Bronchial epithelial cell (primary cell): ENCODE results near the gene NHLH1. TPM values are rescaled to one million over a fixed set of nuclear protein-coding genes. Genes with fewer than 3 reads are reported as not detected.
A peak's percentile ranks its signal among the peaks of the same experiment; 100 is the strongest.

ENCODE experiments used
- DNase-seq: peaks from one replicate; pipeline ENCODE4 v3.0.0-alpha.2; 2010; ENCODE audit warnings: low read depth
- FAIRE-seq: peaks from 2 replicates; lab custom pipeline; 2011; peaks lifted over from hg19 to GRCh38; lab: Jason Lieb, UNC
- H3K27me3 ChIP-seq: 2 replicates; pipeline ENCODE4 v1.5.1; 2011; ENCODE audit warnings: low read length; ENCODE audit not compliant: control insufficient read depth, insufficient read depth
- H3K36me3 ChIP-seq: 2 replicates; pipeline ENCODE4 v1.5.1; 2011; ENCODE audit warnings: low read length; ENCODE audit not compliant: control insufficient read depth, insufficient read depth
- H3K4me3 ChIP-seq: 2 replicates; pipeline ENCODE4 v1.5.1; 2011; ENCODE audit warnings: mild to moderate bottlenecking, low read depth, low read length, control low read depth
- CTCF ChIP-seq: IDR thresholded peaks from 2 replicates; pipeline ENCODE4 v1.5.1; 2011; ENCODE audit warnings: mild to moderate bottlenecking, moderate library complexity, low read length, control low read depth, inconsistent platforms; ENCODE audit not compliant: insufficient read depth, severe bottlenecking
- total RNA-seq: library from RNA; depleted of rRNA; stranded (reverse); fragments of >200 nt; gene quantifications from 2 replicates; pipeline ENCODE4 v1.2.1, GENCODE V29; 2014

The NHLH1 gene
- total RNA-seq, 1 donor from 2014 or later: not detected

GRCh38 chr1:160394673-160395072, 27.8 kb downstream of the NHLH1 start:
- Histone ChIP-seq H3K27me3 (no peaks in the 10 kb centered on the region), H3K36me3 (no peaks in the 10 kb centered on the region), H3K4me3 (no peak overlapping the region)
- DNase-seq: no peak
- TF ChIP-seq CTCF: no peak
- no peak for FAIRE-seq

GRCh38 chr1:160397651-160398050, 30.8 kb downstream of the NHLH1 start:
- FAIRE-seq: no peak
- H3K27me3 ChIP-seq: no peaks in the 10 kb centered on the region
- no peak for TF ChIP-seq CTCF
- no peaks in the 10 kb centered on the region for H3K36me3 ChIP-seq
- no peak for DNase-seq
- no peak overlapping the region for H3K4me3 ChIP-seq

GRCh38 chr1:160398823-160399222, 32.0 kb downstream of the NHLH1 start:
- H3K36me3 ChIP-seq: no peaks in the 10 kb centered on the region
- FAIRE-seq (peak; percentile 60), DNase-seq (peak; percentile 83)
- no peak for TF ChIP-seq CTCF
- no peak overlapping the region for H3K4me3 ChIP-seq
- no peaks in the 10 kb centered on the region for H3K27me3 ChIP-seq

- no peaks in the 10 kb centered on the region for H3K27me3 ChIP-seq
- DNase-seq (no peak), FAIRE-seq (no peak)
- TF ChIP-seq CTCF: no peak
- H3K36me3 ChIP-seq: no peaks in the 10 kb centered on the region
- H3K4me3 ChIP-seq: peak overlapping the region; percentile 57
These were observed 32.8 kb downstream of the NHLH1 start for GRCh38 chr1:160399544-160400222.

- Histone ChIP-seq H3K27me3 (no peaks in the 10 kb centered on the region), H3K4me3 (peak within 1 kb of the TSS; percentile 57), H3K36me3 (no peaks in the 10 kb centered on the region)
- FAIRE-seq (no peak), DNase-seq (no peak)
- no peak for TF ChIP-seq CTCF
These were observed 33.4 kb downstream of the NHLH1 start, which contains the start of gene VANGL2 for GRCh38 chr1:160400223-160400645. Gene VANGL2, plus strand, starts transcription at chr1:160400564. Its CDS starts 15,274 bp downstream, at chr1:160415838.
